H9 (cell line): Measurements from ENCODE around the gene OSR1. TPM values are rescaled to one million over a fixed set of nuclear protein-coding genes. Genes with fewer than 3 reads are reported as not detected.
A peak's percentile ranks its signal among the peaks of the same experiment; 100 is the strongest.

Experiments used
- DNase-seq: peaks from one replicate; pipeline ENCODE4 v3.0.0-alpha.2; 2017
- H2AFZ ChIP-seq: one replicate; pipeline ENCODE4 v1.6.1; 2013; ENCODE audit warnings: mild to moderate bottlenecking, low read length, control low read depth, moderate library complexity
- H2AK5ac ChIP-seq: 2 replicates; pipeline ENCODE4 v1.6.1; 2013; ENCODE audit warnings: low read length, control low read depth, mixed read lengths; ENCODE audit not compliant: insufficient read length
- H2BK120ac ChIP-seq: one replicate; pipeline ENCODE4 v1.6.1; 2013; ENCODE audit warnings: low read depth, mild to moderate bottlenecking, low read length, control low read depth, inconsistent platforms; ENCODE audit not compliant: poor library complexity, severe bottlenecking
- H2BK12ac ChIP-seq: 2 replicates; pipeline ENCODE4 v1.6.1; 2013; ENCODE audit warnings: low read length, control low read depth, mixed read lengths, low read depth; ENCODE audit not compliant: insufficient read length
- H2BK15ac ChIP-seq: 2 replicates; pipeline ENCODE4 v1.6.1; 2013; ENCODE audit warnings: low read depth, low read length, control low read depth
- H2BK20ac ChIP-seq: one replicate; pipeline ENCODE4 v1.6.1; 2013; ENCODE audit warnings: low read depth, mild to moderate bottlenecking, low read length, control low read depth, inconsistent platforms; ENCODE audit not compliant: poor library complexity, severe bottlenecking
- H2BK5ac ChIP-seq: 2 replicates; pipeline ENCODE4 v1.6.1; 2013; ENCODE audit warnings: low read length, control low read depth, mixed read lengths; ENCODE audit not compliant: insufficient read length
- H3K14ac ChIP-seq: 2 replicates; pipeline ENCODE4 v1.6.1; 2013; ENCODE audit warnings: low read length, control low read depth; ENCODE audit not compliant: insufficient read depth
- H3K18ac ChIP-seq: 2 replicates; pipeline ENCODE4 v1.6.1; 2013; ENCODE audit warnings: low read depth, mild to moderate bottlenecking, mixed read lengths, low read length, control low read depth; ENCODE audit not compliant: insufficient read length
- H3K23ac ChIP-seq: 2 replicates; pipeline ENCODE4 v1.6.1; 2013; ENCODE audit warnings: low read length, control low read depth, mixed read lengths, low read depth; ENCODE audit not compliant: insufficient read length
- H3K23me2 ChIP-seq: 2 replicates; pipeline ENCODE4 v1.6.1; 2013; ENCODE audit warnings: low read depth, mild to moderate bottlenecking, mixed read lengths, low read length, control low read depth; ENCODE audit not compliant: insufficient read length, poor library complexity, severe bottlenecking
- H3K27ac ChIP-seq: 2 replicates; pipeline ENCODE4 v1.5.1; 2013; ENCODE audit warnings: low read length, control low read depth, mixed read lengths, low read depth; ENCODE audit not compliant: insufficient read length
- H3K27me3 ChIP-seq: 2 replicates; pipeline ENCODE4 v1.6.1; 2013; ENCODE audit warnings: low read length, control low read depth, inconsistent platforms; ENCODE audit not compliant: insufficient read depth
- H3K4ac ChIP-seq: 2 replicates; pipeline ENCODE4 v1.6.1; 2013; ENCODE audit warnings: low read depth, mild to moderate bottlenecking, control low read depth, inconsistent platforms, low read length, moderate library complexity
- H3K4me1 ChIP-seq: 2 replicates; pipeline ENCODE4 v1.6.1; 2013; ENCODE audit warnings: low read length, control low read depth, inconsistent platforms; ENCODE audit not compliant: insufficient read depth
- H3K4me2 ChIP-seq: 2 replicates; pipeline ENCODE4 v1.6.1; 2013; ENCODE audit warnings: low read length, control low read depth, mixed read lengths; ENCODE audit not compliant: insufficient read length, insufficient read depth
- H3K56ac ChIP-seq: 2 replicates; pipeline ENCODE4 v1.6.1; 2013; ENCODE audit warnings: low read depth, mild to moderate bottlenecking, mixed read lengths, low read length, control low read depth; ENCODE audit not compliant: insufficient read length
- H3K79me1 ChIP-seq: 2 replicates; pipeline ENCODE4 v1.6.1; 2013; ENCODE audit warnings: low read depth, mild to moderate bottlenecking, moderate library complexity, low read length, control low read depth, inconsistent platforms; ENCODE audit not compliant: insufficient read depth, poor library complexity, severe bottlenecking
- H3K79me2 ChIP-seq: 2 replicates; pipeline ENCODE4 v1.6.1; 2013; ENCODE audit warnings: low read length, control low read depth, inconsistent platforms; ENCODE audit not compliant: insufficient read depth
- H3K9ac ChIP-seq: 2 replicates; pipeline ENCODE4 v1.6.1; 2013; ENCODE audit warnings: low read length, control low read depth, mixed read lengths; ENCODE audit not compliant: insufficient read length; ENCODE audit errors: extremely low read depth
- H3K9me3 ChIP-seq: one replicate; pipeline ENCODE4 v1.6.1; 2013; ENCODE audit warnings: low read depth, low read length, inconsistent platforms; ENCODE audit not compliant: control insufficient read depth
- H3T11ph ChIP-seq: one replicate; pipeline ENCODE4 v1.6.1; 2013; ENCODE audit warnings: mild to moderate bottlenecking, low read length, control low read depth, inconsistent platforms
- H4K20me1 ChIP-seq: one replicate; pipeline ENCODE4 v1.6.1; 2013; ENCODE audit not compliant: control insufficient read depth, insufficient read length, insufficient read depth
- H4K5ac ChIP-seq: 2 replicates; pipeline ENCODE4 v1.6.1; 2013; ENCODE audit warnings: low read depth, mild to moderate bottlenecking, mixed read lengths, low read length, control low read depth; ENCODE audit not compliant: insufficient read length
- H4K8ac ChIP-seq: replicated peaks from 2 replicates; pipeline ENCODE4 v1.6.1; 2013; ENCODE audit warnings: low read length, control low read depth, mixed read lengths, low read depth; ENCODE audit not compliant: insufficient read length
- H4K91ac ChIP-seq: 2 replicates; pipeline ENCODE4 v1.6.1; 2013; ENCODE audit warnings: low read depth, mild to moderate bottlenecking, moderate library complexity, mixed read lengths, low read length, control low read depth; ENCODE audit not compliant: insufficient read length
- H3K27ac Mint-ChIP-seq, 3 experiments: 2 replicates in 2 of 3; 3 replicates in 1 of 3; pipeline ENCODE4 v1.8.0; 2020 to 2021; ENCODE audit warnings: mixed read lengths in 3 of 3, mild to moderate bottlenecking in 1 of 3, moderate library complexity in 1 of 3
- H3K27me3 Mint-ChIP-seq: 2 replicates; pipeline ENCODE4 v1.8.0; 2021; ENCODE audit warnings: low read depth, mild to moderate bottlenecking, moderate library complexity, mixed read lengths
- H3K36me3 Mint-ChIP-seq, 3 experiments: 2 replicates in 2 of 3; 3 replicates in 1 of 3; pipeline ENCODE4 v1.8.0; 2020 to 2021; ENCODE audit warnings: low read depth in 3 of 3, mixed read lengths in 3 of 3; ENCODE audit not compliant: insufficient read depth in 1 of 3
- H3K4me1 Mint-ChIP-seq, 2 experiments: 2 replicates each; pipeline ENCODE4 v1.8.0; 2020; ENCODE audit warnings: mixed read lengths in 2 of 2
- H3K4me3 Mint-ChIP-seq, 2 experiments: 2 replicates in 1 of 2; 3 replicates in 1 of 2; pipeline ENCODE4 v1.8.0; 2020 to 2021; ENCODE audit warnings: mild to moderate bottlenecking in 2 of 2, mixed read lengths in 2 of 2, moderate library complexity in 1 of 2
- H3K9me3 Mint-ChIP-seq, 2 experiments: 2 replicates in 1 of 2; 3 replicates in 1 of 2; pipeline ENCODE4 v1.8.0; 2020; ENCODE audit warnings: mild to moderate bottlenecking in 2 of 2, mixed read lengths in 2 of 2, moderate library complexity in 1 of 2
- WGBS: extraction: QIAGEN DNeasy Blood & Tissue Kit; methylation state at CpG from one replicate; pipeline ENCODE4 v1.1.7; 2013; ENCODE audit warnings: missing lambda C conversion rate, low lambda C conversion rate, mixed read lengths; ENCODE audit not compliant: insufficient read length; ENCODE audit errors: extremely low coverage; 5-methylcytosine and 5-hydroxymethylcytosine counted together
- total RNA-seq: library from RNA; stranded (reverse); gene quantifications from 2 replicates; pipeline ENCODE4 v1.2.1, GENCODE V29; 2021
- TF ChIP-seq, protein P1 (sequence below): fragments of 200-600 bp; sonication (generic); conservative IDR thresholded peaks from 3 replicates; pipeline ENCODE4 v1.8.0; 2021; ENCODE audit warnings: antibody characterized with exemption, mild to moderate bottlenecking

Gene OSR1
- total RNA-seq, 1 experiment from 2014 or later: 0.35 TPM

DNA sequence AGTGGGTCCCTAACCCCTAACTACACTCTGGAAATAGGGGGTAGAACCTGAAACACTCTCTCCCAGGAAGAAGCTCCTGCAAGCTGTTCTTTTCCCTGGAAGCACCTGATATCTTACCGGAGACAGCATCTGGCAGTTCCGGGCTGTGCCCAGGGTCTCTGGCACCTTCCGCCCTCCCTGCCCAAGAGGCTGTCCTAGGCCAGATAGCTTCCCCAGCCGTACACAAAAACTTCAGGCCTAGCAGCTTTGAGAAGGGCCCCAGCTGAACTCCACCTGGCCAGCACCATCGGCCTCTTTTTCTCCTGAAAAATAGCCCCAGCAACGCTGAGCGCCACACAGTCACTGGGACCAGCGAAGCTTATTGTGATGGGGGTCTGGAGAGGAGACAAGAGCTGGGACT, 9.7 kb downstream of the OSR1 start:
- Histone ChIP-seq H3T11ph (no peak overlapping the region), H2AK5ac (no peak overlapping the region), H3K14ac (no peak overlapping the region), H2AFZ (no peak overlapping the region), H3K79me1 (no peaks in the 10 kb centered on the region), H2BK20ac (no peak overlapping the region), H2BK15ac (no peak overlapping the region), H4K8ac (no peak overlapping the region), H3K4ac (no peak overlapping the region), H3K9me3 (no peaks in the 10 kb centered on the region), H3K27me3 (peaks cover 44% of the 10 kb centered on the region), H3K4me2 (peak overlapping the region; percentile 79), H4K5ac (no peak overlapping the region), H3K4me1 (no peaks in the 10 kb centered on the region), H4K20me1 (no peaks in the 10 kb centered on the region), H3K23me2 (peaks cover 8% of the 10 kb centered on the region), H2BK12ac (no peak overlapping the region), H3K9ac (no peak overlapping the region), H4K91ac (no peak overlapping the region), H3K79me2 (no peaks in the 10 kb centered on the region), H3K27ac (no peak overlapping the region), H3K23ac (no peak overlapping the region), H3K18ac (no peak overlapping the region), H2BK120ac (no peak overlapping the region), H3K56ac (no peak overlapping the region), H2BK5ac (no peak overlapping the region)
- TF ChIP-seq, protein P1, sequence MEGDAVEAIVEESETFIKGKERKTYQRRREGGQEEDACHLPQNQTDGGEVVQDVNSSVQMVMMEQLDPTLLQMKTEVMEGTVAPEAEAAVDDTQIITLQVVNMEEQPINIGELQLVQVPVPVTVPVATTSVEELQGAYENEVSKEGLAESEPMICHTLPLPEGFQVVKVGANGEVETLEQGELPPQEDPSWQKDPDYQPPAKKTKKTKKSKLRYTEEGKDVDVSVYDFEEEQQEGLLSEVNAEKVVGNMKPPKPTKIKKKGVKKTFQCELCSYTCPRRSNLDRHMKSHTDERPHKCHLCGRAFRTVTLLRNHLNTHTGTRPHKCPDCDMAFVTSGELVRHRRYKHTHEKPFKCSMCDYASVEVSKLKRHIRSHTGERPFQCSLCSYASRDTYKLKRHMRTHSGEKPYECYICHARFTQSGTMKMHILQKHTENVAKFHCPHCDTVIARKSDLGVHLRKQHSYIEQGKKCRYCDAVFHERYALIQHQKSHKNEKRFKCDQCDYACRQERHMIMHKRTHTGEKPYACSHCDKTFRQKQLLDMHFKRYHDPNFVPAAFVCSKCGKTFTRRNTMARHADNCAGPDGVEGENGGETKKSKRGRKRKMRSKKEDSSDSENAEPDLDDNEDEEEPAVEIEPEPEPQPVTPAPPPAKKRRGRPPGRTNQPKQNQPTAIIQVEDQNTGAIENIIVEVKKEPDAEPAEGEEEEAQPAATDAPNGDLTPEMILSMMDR: no peak
- Mint-ChIP-seq H3K4me1 (peaks cover 18 to 26% of the 10 kb centered on the region in 2 experiments), H3K27me3 (peaks cover 56% of the 10 kb centered on the region), H3K9me3 (no peaks in the 10 kb centered on the region; a peak in 1 of 5 replicates), H3K27ac (no peak overlapping the region), H3K36me3 (peaks cover 0 to 4% (median 0%) of the 10 kb centered on the region in 3 experiments; a peak in 1 of 7 replicates), H3K4me3 (peak overlapping the region; percentile 95 to 96; a peak in 4 of 5 replicates)
- WGBS: no CpG with 5 or more reads among the region's 8 CpGs
- no peak for DNase-seq
